Stimulated activated CD8-positive, alpha-beta memory T cell treated with anti-CD3 and anti-CD28 coated beads, Interleukin-7, amount 100 ng/mL, for 4 hours (primary cell): ENCODE data around the gene GREB1L.
"Not testable (repeated sequence)": the region's sequence is repeated elsewhere in the genome, so short reads cannot be mapped to it uniquely, and the experiment has no call there.

Source experiments
- DNase-seq, 2 donors: peaks; one replicate each; pipeline ENCODE4 v3.0.0-alpha.2; 2020; ENCODE audit warnings: low read depth in 2 of 2

The GREB1L gene

DNA sequence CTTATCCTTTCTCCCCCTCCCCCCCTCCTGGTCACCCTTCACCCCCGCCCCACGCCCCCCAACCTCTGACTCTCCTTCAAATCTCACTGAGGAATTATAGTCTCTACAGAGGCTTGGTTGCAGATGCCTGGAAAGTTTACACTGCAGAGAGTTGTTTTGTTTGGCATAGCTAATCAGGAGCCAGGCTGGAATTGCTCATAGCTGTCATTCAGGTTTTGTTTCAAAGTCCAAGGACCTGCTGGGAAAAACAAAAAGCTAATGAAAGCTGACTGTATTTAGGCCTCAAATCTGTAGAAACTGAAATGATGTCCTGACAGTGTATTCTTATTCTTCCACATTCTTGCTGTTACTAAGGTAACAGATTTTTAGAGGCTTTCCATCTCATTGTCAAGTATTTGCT, 22.6 kb downstream of the GREB1L start:
- no peak for DNase-seq

DNA sequence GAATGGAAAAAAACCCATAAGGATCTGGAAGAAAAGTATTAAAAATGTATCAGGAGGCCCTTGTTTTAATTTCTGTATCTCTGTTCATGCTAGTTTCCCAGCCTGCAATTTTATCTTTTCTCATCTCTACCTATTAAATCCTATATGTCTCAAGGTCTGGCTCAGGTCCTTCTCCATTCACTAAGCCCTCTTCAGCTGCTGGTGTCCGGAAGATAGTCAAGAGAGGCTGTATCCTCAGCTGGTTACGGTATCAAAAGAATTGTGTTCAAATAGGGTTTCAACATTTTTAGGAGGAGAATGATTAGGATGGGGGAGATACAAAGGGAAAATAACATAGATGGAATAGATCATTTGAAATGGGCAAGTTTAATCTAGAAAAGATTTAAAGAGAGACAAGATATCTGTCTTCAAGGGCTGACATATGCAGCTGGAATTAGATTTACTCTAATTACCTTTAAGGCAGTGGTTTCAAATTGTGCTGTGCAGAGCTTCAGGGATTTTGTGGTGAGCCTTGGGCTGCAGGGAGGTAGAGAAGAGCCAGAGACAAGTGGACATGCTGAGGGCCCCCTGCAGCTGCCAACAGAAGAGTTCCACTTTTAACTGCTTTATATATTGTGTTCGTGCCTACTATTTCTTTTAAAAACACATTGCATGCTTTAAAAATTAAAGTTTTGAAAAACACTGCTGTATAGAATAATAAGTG, 24.1 kb downstream of the GREB1L start:
- DNase-seq, result no peak

DNA sequence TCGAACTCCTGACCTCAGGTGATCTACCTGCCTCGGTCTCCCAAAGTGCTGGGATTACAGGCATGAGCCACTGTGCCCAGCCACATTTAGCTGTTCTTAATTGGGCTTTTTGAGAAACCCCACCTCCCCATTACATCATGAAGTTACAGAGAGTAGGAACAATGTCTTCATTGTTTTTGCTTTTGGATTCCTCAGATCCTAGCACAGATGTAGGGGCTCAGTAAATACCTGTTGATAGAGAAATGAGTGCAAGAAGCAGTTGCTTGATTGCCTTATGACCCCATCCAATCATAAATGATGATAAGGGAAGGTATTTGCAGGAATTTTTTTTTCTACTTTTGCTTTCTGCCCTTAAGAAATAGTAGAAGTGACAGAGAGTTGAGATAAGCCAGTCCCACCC, 25.4 kb downstream of the GREB1L start:
- DNase-seq, result no peak

DNA sequence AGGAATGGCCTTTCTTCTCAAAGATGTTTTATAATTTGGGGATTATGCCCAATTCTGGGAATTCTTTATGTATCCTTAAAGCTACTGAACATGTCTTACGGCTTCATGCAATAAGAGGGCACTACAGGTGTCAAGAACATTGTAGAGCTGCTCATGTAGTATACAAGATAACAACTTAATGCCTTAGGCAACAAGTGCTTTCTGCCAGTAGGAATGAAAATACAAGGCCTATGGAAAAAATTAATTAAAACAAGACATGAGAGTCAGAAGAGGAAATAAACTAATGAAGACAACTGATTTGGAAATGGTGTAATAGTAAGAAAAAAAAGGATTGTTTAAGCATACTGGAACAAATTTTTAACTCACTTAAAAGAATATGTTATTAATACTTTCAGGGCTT, 27.3 kb downstream of the GREB1L start:
- DNase-seq, result no peak

DNA sequence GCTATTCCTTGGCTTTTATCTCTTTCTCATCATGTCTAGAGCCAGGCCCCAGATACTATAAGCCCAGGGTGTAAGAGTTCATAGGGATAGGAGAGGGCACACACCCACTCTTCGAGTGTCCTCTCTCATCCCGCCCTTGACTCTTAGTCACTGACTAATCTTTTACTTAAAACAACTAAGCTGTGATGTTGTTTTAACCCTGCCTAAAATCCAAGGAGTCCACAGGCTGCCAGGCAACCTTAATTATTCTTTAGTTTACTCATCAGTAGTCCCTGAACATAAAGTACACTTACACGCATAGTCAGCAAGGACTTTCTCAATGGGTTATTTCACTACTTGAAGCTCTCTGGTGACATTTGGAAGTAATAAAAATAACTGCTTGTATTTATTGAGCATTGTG, 28.4 kb downstream of the GREB1L start:
- no peak for DNase-seq

DNA sequence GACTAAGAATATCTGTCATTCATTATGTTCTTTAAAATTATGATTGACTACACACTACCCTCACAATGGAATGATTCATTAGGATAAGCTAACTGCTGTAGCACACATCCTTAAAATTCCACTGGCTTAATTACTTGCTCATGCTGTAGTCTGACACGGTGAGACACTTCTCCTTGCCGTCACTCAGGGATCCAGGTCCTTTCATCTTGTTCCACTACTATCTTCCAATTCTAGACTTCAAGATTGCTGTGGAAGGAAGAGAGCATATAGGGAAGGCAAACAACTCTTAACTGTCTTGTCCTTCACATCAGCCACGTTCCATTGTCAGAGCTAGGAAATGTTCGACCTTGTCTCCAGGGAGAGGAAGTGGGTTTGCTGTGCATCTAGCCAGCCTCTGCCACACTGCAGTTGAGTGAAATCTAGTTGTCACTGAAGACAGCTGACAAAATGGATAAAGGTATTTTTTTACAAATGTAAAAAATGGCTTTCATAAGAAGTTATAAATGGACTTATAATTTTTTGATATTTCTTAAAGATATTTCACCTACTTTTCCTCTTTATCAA, 30.1 kb downstream of the GREB1L start:
- no peak for DNase-seq

DNA sequence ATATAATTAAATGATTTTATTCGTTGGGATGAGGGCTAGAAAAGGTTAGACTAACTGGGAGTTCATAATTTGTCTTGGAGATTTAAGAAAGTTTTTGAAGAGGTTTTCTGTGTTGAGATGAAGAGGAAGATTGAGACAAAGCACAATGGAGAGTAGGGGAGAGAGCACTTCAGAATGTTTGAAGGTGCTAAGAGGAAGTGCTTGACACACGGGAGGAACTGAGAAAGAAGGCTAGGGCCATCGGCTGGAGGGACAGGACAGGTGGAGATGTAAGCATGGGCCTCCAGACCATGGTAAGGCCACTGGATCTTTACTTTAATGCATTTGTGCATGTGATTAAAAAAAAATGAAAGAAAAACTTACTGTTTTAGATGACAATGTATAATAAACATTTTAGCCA, 31.5 kb downstream of the GREB1L start:
- DNase-seq, result no peak

DNA sequence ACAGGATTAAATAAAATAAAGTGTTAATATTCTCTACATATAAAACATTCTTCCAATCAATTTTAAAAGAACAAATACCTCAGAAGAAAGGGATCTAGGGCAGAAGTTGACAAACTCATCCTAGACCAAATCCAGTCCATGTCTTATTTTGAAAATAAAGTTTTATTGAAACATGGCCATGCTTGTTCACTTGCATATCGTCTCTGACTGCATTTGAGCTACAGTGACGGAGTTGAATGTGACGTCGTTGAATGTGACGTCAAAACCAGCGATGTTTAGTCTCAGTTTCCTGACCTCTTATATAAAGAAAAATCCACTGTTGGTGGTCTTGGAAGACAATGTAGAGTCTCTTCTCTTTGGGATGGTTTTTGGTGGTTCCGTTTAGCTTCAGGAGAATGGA, 33.6 kb downstream of the GREB1L start:
- DNase-seq, result no peak

DNA sequence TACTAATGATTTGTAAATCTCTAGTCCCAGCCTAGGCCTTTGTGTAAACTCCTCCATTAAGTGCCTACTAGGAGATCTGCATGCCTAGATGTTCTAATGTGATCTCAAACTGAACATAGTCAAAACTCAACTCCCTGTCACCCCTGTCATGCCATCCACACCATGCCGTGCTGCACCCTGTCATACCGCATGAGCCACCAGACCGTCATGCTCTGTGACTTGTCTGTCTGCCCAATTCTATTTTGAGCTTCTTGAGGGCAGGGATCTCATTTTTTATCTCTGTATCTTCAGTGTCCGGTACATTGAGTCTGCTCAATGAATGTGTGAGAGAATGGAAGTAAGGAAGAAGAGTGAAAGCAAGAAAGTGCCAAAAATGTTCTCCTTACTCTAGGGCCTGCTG, 35.5 kb downstream of the GREB1L start:
- no peak for DNase-seq

DNA sequence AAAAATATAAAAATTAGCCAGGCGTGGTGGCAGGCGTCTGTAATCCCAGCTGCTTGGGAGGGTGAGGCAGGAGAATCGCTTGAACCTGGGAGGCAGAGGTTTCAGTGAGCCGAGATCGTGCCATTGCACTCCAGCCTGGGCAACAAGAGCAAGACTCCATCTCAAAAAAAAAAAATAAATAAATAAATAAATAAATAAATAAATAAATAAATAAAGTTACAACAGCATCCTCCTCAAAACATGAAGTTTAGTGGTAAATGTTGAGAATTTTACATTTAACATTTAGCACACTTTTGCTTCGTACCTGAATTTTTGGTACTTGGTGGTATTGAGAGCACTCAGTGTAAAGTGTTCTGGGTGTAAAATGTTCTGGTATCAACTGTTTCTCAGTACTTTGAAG, 36.2 kb downstream of the GREB1L start:
- DNase-seq, result not testable (repeated sequence)

DNA sequence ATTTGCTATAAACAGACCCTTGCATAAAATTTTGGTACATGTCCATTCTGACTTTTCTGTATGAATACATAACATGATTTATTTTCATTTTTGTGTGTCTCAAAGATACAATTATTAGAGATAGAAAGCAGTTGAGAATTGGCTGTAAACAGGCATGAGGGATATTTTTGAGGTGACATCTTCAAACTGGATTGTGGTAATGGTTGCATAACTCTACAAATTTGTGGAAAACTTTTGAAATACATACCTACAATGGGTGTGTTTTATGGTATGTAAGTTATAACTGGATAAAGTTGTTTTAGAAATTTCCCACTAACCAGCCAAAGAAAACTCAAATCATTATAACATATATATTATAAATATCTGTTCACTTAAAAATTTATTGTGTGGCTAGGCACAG, 39.6 kb downstream of the GREB1L start:
- no peak for DNase-seq

DNA sequence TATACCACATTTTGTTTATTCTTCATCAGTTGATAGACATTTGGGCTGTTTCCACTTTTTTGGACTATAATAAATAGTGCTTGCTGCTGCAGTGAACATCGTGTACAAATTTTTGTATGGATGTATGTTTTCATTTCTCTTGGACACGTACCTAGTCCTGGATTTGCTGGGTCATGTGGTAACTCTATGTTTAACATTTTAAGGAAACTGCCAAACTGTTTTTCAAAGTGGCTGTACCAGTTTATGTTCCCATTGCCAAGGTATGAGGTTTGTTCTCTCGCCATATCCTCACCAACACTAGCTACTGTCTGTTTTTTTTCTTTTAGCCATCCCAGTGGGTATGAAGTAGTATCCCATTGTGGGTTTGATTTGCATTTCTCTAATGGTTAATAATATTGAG, 42.5 kb downstream of the GREB1L start:
- DNase-seq, result no peak

DNA sequence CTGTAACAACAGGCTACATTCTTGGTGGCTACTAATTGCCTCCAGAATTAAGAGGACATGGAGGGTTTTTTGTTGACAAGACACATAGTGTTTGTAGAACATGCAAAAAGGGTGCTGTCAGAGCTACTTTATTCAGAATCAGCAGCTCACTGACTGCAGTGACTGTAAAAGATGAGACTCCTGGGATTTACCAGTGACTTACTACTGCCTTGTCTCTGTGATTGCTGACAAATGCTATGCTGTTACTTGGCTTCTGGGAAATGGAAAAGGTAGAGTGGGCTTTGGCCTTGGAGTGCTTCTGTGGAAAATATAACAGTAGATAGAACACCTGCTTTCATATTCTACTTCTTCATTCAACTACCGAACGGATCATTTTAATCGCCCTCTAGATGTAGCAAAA, 47.8 kb downstream of the GREB1L start:
- no peak for DNase-seq

DNA sequence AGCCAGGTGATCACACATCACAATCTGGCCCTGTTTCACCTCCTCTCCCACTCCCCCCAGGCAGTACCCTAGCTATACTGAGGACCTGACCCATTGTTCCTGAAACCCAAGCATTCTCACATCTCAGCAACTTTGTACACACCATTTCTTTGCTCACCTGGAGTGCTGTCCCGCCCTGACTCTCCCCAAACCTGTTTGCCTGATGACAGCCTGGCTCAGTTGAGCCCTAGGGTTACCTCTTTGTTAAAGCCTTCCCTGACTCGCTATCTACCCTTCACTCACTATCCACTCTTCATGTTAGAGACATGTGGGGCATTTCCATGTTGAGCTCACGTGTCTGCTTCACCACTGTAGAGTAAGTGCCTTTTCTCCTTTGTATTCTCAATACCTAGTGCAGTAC, 49.1 kb downstream of the GREB1L start:
- DNase-seq, result no peak

DNA sequence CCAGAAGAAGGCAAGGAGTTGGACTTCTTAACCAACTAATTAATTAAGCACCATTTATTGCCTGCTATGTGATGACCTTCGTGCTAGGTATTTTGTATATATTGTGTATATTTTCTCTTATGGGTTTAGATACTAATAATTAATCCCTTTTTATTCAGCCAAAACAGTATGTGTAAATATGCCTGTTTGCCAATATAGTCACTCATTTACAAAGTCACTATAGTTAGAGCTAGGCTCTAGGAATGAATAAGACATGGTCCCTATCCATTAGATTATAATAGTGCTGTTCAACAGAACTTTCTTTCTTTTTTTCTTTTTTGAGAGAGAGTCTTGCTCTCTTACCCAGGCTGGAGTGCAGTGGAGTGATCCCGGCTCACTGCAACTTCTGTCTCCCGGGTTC, 51.4 kb downstream of the GREB1L start:
- DNase-seq, result no peak

DNA sequence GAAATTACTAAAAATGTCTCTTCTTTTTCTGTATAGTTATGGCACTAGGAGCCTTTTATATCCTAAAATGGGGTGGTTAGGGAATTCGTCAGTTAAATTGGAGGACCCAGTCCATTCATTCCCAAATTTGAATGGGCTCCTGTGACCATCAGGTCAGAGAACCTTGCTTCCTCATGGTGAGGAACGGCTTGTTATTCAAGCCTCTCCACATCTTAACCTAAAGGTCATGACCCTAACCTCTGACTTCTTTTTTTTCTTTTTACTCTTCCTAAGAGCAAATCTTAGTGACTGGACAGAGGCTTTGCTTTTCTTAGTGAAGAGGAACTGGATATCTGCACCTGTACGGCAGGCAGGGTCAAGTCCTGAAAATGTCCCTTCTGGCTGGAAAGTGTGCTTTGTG, 53.1 kb downstream of the GREB1L start:
- no peak for DNase-seq

DNA sequence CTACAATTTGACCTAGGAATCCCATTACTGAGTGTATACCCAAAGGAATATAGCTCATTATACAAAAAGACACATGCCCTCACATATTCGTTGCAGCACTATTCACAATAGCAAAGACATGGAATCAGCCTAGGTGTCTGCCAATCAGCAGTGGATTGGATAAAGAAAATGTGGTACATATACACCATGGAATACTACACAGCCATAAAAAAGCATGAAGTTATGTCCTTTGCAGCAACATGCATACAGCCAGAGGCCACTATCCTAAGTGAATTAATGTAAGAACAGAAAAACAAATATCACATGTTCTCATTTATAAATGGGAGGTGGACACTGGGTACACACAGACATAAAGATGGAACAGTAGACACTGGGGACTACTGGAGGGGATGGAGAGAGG, 54.0 kb downstream of the GREB1L start:
- no peak for DNase-seq

DNA sequence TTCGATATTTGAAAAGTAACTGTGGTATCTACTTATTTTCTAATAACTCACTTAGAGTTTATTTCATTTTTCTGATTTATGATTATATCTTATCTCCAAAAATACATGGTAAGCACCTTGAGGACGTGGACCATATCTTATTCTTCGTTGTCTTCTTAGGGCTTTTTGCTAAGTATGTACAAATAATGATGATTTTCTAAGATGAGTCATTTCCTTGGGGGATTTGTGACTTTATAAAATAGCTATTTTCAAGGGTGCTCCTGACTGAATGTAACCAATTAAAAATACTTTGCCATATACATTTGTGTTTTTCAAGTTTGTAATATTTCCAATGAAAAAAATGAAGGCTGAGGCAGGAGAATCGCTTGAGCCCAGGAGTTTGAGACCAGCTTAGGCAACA, 56.3 kb downstream of the GREB1L start:
- DNase-seq, result no peak

DNA sequence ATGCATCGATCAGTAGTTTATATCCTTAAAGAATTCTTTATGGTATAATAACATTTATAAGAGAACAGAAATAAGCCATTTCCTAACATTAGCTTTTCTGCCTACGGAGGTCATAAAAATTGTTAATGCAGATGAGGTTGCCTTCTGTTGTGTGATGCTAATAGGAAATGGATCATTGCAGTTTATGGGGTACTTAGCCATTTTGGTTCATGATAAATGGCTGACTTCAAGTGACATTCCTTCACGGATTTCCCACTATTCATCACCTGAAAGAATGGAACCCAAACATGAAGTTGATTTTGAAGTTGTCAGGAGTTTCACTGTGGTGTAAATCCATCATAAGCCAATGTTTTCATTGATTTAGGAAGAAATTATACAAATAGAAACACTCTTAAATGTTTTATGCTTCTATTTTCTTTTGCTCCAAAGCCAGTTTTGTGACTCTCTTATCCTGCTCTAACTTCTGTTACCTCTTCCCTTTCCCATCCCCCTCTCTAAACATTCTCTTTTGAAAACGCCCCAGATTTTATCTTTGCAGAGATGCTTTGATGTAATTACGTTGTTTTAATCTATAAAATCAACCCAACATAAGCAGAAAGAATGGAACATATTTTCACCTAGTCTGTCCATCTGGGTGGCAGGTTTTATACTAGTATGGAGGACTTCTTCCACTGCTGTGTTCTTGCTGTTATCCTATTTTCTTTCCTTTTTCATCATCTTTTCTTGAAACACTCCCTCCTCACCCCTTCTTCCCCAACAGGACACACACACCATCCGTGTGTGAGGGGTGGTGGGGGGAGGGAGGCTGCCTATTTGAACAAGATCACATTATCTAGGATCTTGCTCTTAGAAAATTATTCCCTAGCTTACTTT, 58.2 kb downstream of the GREB1L start:
- no peak for DNase-seq

DNA sequence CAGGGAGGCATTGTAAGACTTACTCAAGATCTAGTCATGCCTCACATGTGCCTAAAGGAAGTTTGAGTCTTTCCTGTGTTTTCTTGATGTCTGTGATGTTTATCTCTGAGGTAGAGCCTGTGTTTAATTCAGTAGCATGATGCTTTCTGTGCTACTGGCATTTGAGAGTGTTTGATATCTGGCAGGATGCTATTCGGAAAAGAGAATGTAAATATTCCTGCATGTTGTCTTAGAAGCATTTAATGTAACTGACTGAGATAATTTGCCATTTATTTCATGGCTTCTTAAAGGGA, 58.8 kb downstream of the GREB1L start:
- no peak for DNase-seq

DNA sequence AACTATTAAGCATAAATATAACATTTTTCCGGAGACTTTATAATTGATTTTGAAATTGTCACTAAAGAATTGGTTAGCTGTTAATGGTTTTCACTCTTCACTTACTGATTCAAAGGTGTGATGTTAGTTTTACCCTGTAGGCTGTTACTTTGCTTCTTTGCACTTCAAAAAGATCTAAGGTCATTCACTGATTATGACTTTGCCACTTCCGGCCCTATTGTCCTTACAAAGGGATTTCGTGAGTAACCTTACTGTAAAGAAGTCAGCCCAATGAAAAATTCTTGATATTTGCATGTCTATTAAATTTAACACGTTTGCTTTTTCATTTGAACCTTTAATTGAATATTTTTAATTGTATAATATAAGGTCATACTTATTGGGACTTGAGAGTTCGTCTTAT, 61.4 kb downstream of the GREB1L start:
- no peak for DNase-seq

DNA sequence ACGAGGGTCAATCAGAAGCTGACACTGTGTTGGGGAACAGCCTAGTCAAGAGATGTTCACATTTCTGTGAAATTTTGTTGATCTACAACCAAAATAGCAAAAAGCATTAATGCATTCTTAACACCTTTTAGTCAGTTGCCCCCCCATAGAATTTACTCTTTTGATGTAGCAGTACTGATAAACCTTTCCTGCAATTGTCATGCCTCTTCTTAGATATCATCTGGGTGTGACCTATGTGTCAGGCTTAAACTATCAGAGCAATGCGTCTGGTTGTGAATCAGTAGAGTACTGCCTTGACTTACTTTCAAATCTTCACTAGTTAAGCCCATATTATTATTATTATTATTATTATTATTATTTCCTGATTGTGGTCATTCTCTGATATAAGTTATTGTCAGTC, 61.9 kb downstream of the GREB1L start:
- no peak for DNase-seq

DNA sequence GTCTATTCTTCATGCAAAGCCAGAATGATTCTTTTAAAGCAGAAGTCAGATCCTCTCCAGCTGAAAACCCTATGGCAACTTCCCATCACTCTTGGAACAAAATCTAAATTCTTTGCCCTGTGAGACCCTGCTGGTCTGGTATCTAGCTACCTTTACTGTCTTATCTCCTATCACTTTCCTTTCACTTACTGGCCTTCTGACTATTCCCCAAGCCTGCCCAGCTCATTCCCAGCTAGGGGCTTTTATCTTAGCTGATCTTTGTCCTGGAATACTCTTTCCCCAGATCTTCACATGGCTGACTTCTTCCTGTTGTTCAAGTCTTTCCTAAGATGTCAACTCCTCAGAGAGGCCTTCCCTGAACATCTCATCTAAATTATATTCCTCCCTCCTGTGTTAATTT, 63.6 kb downstream of the GREB1L start:
- no peak for DNase-seq
